ENCODE measurements around the gene SEC24A. TPM values are rescaled to one million over a fixed set of nuclear protein-coding genes. Genes with fewer than 3 reads are reported as not detected.
"Not testable (repeated sequence)": the region's sequence is repeated elsewhere in the genome, so short reads cannot be mapped to it uniquely, and the experiment has no call there.

Gene SEC24A
- total RNA-seq, 1 donor from 2014 or later: 17.8 TPM

DNA sequence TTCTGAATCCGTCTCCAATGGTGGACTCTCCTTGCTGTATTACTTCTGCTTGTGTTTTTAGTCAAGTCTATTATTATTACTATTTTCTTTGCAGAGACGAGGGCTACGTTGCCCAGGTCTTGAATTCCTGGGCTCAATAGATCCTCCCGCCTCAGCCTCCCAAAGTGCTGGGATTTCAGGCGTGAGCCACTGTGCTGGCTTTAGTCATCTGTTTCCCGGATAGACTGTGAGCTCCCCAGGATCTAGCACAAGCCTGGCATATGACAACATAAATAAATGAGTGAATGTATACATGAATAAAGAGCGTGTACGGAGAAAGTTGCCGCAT is 109.6 kb downstream of the SEC24A start:
- no peak for ATAC-seq

DNA sequence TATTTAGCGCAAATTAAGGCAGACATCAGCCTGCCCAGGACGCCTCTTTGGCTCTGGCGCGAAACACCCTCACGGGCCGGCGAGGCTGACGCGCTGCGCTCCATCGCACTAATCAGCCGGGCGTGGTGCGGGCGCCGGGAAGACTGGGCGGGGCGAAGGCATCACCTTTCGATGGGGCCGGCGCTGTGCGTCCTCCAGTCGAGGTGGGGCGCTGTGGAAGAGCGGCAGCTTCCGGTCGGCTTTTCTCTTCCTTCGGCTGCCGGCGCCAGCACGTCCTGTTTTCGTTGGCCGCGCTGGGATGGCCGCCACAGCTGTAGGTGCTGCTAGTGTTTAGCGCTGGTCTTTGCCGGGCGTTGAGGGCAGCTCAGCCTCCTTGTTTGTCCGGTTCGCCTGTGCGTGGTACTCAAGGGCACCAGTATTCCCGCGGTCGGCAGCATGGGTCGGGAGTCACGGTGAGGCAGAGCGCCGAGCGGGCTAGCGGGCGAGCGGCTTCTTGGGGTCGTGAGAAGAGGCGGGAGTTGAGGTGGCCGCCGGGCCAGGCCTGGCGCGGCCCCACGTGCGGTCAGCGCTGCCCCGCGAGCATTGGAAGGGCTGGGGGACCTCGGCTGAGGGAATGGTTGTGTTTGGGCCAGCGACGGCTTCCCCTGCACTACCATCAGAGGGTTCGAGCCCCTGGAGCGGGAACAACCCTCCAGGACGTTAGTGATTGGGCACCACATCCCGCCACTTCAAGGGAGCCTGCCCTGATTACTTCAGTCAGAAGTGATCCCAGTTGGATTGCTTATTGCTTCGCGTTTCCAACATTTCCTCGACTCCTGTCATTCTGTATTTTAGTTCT is 110.1 kb downstream of the SEC24A start, which contains the start of gene DDX46:
Gene DDX46, plus strand, starts transcription at position 276 of the 838 bp plus-strand sequence. Its CDS starts 160 bp downstream, at position 436.
- peak; percentile 99 for ATAC-seq

DNA sequence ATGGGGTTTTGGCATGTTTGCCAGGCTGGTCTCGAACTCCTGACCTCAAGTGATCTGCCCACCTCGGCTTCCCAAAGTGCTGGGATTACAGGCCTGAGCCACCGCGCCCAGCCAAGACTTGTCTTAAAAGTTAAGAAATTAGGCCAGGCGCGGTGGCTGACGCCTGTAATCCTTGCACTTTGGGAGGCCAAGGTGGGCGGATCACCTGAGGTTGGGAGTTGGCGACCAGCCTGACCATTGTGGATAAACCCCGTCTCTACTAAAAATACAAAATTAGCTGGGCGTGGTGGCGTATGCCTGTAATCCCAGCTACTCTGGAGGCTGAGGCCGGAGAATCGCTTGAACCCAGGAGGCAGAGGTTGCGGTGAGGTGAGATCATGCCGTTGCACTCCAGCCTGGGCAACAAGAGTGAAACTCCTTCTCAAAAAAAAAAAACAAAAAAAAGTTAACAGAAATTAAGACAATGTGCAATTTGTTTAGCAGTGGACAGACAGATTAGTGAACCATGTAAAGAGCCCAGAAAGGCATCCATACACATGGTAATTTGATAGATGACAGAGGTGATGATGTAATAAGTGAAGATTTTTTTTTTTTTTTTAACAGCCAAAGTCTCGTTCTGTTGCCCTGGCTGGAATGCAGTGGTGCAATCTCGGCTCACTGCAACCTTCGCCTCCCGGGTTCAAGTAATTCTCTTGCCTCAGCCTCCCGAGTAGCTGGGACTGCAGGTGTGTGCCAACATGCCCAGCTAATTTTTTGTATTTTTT is 119.1 kb downstream of the SEC24A start:
- ATAC-seq: not testable (repeated sequence)

DNA sequence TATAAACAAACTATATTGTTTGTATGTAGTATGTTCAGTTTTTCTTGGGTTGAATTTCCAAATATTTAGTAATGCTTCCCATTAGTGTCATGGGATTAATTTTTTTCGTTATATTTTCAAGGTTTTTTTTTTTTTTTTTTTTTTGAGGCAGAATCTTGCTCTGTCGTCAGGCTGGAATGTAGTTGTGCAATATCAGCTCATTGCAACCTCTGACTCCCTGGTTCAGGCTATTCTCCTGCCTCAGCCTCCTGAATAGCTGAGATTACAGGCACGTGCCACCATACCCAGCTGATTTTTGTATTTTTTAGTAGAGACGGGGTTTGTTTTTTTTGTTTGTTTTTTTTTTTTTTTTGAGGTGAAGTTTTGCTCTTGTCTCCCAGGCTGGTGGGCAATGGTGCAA is 120.6 kb downstream of the SEC24A start:
- no peak for ATAC-seq

DNA sequence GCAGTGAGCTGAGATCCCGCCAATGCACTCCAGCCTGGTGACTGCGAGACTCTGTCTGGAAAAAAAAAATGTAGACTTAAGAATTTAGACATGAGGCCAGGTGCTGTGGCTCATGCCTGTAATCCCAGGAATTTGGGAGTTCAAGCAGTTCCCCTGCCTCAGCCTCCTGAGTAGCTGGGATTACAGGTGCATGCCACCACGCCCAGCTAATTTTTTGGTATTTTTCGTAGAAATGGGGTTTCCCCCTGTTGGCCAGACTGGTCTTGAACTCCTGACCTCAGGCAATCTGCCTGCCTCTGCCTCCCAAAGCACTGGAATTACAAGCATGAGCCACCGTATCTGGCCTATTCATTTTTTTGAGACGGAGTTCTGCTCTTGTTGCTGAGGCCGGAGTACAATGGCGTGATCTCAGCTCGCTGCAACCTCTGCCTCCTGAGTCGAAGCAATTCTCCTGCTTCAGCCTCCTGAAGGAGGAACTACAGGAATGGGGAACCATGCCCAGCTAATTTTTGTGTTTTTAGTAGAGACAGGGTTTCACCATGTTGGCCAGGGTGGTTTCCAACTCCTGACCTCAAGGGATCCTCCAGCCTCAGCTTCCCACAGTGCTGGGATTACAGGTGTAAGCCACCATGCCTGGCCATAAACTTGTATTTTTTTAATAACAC is 124.0 kb downstream of the SEC24A start:
- ATAC-seq: no peak

DNA sequence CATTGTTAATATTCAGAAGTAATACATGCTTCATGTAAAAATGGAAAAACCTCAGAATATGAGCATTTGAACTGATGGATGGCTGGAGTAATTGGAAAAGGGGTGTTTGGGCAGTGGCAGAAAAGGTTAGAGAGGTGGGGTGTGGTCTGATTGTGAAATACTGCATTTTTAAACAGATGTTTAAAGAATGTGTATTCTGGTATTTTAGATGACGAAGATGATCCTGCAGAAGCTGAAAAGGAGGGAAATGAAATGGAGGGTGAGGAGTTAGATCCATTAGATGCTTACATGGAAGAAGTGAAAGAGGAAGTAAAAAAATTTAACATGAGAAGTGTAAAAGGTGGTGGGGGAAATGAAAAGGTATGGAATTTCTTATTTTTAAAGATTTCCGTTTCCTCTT is 128.8 kb downstream of the SEC24A start:
- ATAC-seq: no peak

Other genes starting within 250 kb of the SEC24A start
- gene CDKN2AIPNL, start 236.9 kb upstream of the SEC24A start, total RNA-seq: 19.4 TPM
- 12.9 TPM for gene JADE2, start 123.1 kb upstream of the SEC24A start, total RNA-seq
- 54.6 TPM for gene SAR1B, start 16.0 kb upstream of the SEC24A start, total RNA-seq
- 15.7 TPM for gene CAMLG, start 89.8 kb downstream of the SEC24A start, total RNA-seq
- 32.8 TPM for gene DDX46, start 110.0 kb downstream of the SEC24A start, total RNA-seq
- 21.0 TPM for gene C5orf24, start 197.2 kb downstream of the SEC24A start, total RNA-seq
- 16.7 TPM for gene TXNDC15, start 225.6 kb downstream of the SEC24A start, total RNA-seq

Measured in esophagus mucosa (tissue), 1 donor.